Right lobe of liver (tissue), 6 donors: ENCODE data around the gene MOCOS. TPM values are rescaled to one million over a fixed set of nuclear protein-coding genes. Genes with fewer than 3 reads are reported as not detected.

Experiments used
- ATAC-seq, 4 donors: fragments of 200-7000 bp; cut with Tn5 transposase; one replicate each; pipeline ENCODE4 v1.9.1; 2020; ENCODE audit warnings: mild to moderate bottlenecking in 4 of 4, moderate library complexity in 4 of 4
- DNase-seq, 3 donors: peaks; one replicate each; pipeline ENCODE4 v3.0.0-alpha.2; 2020
- H3K27ac ChIP-seq, 3 donors: fragments of 200-600 bp; one replicate each; pipeline ENCODE4 v1.8.0; 2022
- H3K27me3 ChIP-seq, 2 donors: fragments of 200-600 bp; one replicate each; pipeline ENCODE4 v1.8.0; 2022
- H3K36me3 ChIP-seq, 4 donors: fragments of 200-600 bp; sonication (generic) in 1 of 4; one replicate each; pipeline versions ENCODE4 v1.5.1 to v1.8.0; 2017 to 2022; ENCODE audit warnings: control low read depth in 1 of 4
- H3K4me1 ChIP-seq, 4 donors: fragments of 200-600 bp; sonication (generic) in 1 of 4; one replicate each; pipeline versions ENCODE4 v1.5.1 to v1.8.0; 2017 to 2022; ENCODE audit warnings: control low read depth in 1 of 4
- H3K4me3 ChIP-seq, 3 donors: fragments of 200-600 bp; one replicate each; pipeline ENCODE4 v1.8.0; 2022
- H3K9me3 ChIP-seq, 4 donors: fragments of 200-600 bp; sonication (generic) in 1 of 4; one replicate each; pipeline versions ENCODE4 v1.5.1 to v1.8.0; 2017 to 2022; ENCODE audit warnings: control low read depth in 1 of 4
- POLR2A ChIP-seq: fragments of 450-650 bp; IDR thresholded peaks from one replicate; pipeline ENCODE4 v1.6.1; 2017; ENCODE audit warnings: antibody characterized with exemption, mild to moderate bottlenecking
- WGBS: methylation state at CpG from one replicate; pipeline ENCODE4 v1.1.6; 2018; ENCODE audit warnings: low coverage, low lambda C conversion rate; ENCODE audit not compliant: insufficient coverage; ENCODE audit errors: missing lambda C conversion rate; 5-methylcytosine and 5-hydroxymethylcytosine counted together
- intact Hi-C, 2 donors: fragments of 100-400 bp; cut with DNase I; formaldehyde crosslinking; loops; one replicate each; pipeline versions ENCODE4 v1.11.2 to v1.14.1; 2022
- total RNA-seq, 6 experiments: library from RNA; depleted of rRNA in 2 of 6; stranded (reverse); fragments of >200 nt in 2 of 6; fragmentation: NEBNext Ultra II Directional in 3 of 6; extraction: Animal tissue kit (Norgen Biotek cat#: 25700) in 3 of 6; gene quantifications; one replicate each; pipeline versions ENCODE4 v1.1.0 to v1.2.4, GENCODE V29; 2016 to 2023
- TF ChIP-seq, protein P1 (sequence below), 4 donors: fragments of 200-600 bp in 3 of 4; fragments of 450-650 bp in 1 of 4; IDR thresholded peaks; one replicate each; pipeline versions ENCODE4 v1.5.1 to v1.8.0; 2016 to 2022; ENCODE audit warnings: antibody characterized with exemption in 4 of 4, mild to moderate bottlenecking in 2 of 4
- donor health status: DM: no; HTN: yes; CAD: no.
- donor health status: DM: no; HTN: no; CAD: no.
- donor health status: DM: no; HTN: no; CAD: no.
- donor health status: DM: no; HTN: yes; CAD: no.
- donor health status: DM: no; HTN: yes; CAD: no.

MOCOS gene
- total RNA-seq, 6 experiments from 2014 or later: 12.2 to 35.2 (median 25.2) TPM

DNA sequence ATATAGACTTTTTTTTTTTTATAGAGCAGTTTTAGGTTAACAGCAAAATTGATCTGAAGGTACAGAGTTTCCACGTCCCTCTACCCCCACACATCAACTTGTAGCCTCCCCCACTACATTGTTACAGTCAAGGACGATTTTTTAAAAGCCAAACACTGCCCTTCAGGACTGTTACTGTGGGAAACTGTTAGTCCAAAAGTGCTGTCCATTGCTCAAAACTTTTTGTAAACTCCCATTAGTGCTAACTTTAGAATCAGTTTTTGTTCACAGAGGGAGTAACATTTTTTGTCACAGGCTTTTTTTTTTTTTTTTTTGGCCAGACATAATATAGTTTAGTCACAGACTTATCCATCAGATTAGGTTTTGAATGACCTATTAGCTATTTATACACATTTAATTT, 33.5 kb upstream of the MOCOS start:
- H3K4me1 ChIP-seq: peaks cover 0 to 47% (median 3%) of the 10 kb centered on the region in 4 donors
- H3K4me3 ChIP-seq: no peak overlapping the region
- DNase-seq (no peak), ATAC-seq (peak in 2 of 4 donors; percentile 9 to 24)
- TF ChIP-seq, protein P1, sequence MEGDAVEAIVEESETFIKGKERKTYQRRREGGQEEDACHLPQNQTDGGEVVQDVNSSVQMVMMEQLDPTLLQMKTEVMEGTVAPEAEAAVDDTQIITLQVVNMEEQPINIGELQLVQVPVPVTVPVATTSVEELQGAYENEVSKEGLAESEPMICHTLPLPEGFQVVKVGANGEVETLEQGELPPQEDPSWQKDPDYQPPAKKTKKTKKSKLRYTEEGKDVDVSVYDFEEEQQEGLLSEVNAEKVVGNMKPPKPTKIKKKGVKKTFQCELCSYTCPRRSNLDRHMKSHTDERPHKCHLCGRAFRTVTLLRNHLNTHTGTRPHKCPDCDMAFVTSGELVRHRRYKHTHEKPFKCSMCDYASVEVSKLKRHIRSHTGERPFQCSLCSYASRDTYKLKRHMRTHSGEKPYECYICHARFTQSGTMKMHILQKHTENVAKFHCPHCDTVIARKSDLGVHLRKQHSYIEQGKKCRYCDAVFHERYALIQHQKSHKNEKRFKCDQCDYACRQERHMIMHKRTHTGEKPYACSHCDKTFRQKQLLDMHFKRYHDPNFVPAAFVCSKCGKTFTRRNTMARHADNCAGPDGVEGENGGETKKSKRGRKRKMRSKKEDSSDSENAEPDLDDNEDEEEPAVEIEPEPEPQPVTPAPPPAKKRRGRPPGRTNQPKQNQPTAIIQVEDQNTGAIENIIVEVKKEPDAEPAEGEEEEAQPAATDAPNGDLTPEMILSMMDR (IDR thresholded peaks at IDR 0.05): no peak
- TF ChIP-seq POLR2A: no peak
- no peaks in the 10 kb centered on the region for H3K27me3 ChIP-seq
- WGBS: 34% methylated on average over 2 of the region's 2 CpGs
- H3K36me3 ChIP-seq: peaks cover 0 to 20% (median 3%) of the 10 kb centered on the region in 4 donors
- H3K9me3 ChIP-seq: no peaks in the 10 kb centered on the region
- H3K27ac ChIP-seq: peak overlapping the region; percentile 49 to 75 (median 69)
- intact Hi-C loops: no loop called here

DNA sequence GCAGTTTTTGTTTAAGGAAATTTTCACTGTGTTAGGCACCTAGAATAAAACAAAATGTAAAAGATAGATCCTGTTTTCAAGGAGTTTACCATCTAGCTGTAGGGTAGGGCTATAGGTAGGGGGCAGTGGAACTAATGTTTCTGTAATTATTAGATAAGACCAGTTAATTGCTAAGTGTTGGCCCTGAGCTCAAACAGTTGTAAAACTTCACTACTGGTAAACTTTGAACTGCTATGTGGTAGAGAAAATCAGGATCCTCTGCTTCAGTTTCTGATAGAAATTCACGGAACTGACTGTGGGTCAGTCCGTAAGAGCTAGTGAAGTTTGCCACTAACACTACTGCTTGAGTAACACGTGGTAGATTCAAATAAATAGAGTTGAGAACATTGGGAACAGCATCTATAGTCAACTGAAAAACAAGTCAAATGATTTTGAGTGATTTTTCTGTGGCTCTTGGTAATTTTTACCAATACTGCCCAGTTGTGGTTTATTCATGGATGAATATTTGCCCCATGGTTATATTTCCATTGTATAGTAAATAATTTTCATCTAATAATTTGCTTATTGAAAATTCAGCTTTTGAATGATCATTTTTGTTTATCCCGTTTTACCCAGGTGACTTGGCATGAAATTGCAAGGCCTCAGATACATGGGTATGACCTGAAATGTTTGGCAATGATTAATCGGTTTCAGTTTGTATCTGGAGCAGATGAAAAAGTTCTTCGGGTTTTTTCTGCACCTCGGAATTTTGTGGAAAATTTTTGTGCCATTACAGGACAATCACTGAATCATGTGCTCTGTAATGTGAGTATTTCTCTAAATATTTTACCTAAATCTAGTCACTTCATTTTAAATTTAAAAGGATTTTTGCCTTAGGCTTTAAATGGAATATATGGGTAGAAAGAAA, 31.2 kb upstream of the MOCOS start:
- ATAC-seq: peak; percentile 40 to 71 (median 64)
- peaks cover 0 to 23% (median 6%) of the 10 kb centered on the region in 4 donors for H3K36me3 ChIP-seq
- peak overlapping the region; percentile 63 to 86 (median 74) for H3K27ac ChIP-seq

DNA sequence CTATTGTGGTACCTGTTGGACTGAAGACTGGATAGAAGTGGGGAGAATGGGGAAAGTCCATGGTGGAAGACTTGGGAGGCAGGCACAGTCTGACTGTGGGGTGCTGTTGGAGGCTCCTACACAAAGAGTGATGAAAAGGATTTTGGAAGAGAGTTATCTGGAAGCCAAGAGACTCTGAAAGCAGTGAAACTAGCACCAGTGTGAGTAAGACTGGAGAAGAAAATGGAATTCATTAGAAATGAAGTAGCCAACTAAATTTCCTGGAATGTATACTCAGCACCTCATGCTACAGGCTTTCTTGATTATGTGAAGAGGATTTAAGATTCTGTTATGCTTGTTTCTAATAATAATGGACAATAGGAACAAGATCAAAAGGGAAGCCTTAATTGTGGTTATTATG, 29.9 kb upstream of the MOCOS start:
- DNase-seq (no peak), ATAC-seq (peak in 2 of 4 donors; percentile 32 to 34)
- Histone ChIP-seq H3K4me1 (peaks cover 0 to 74% (median 11%) of the 10 kb centered on the region in 4 donors), H3K27ac (peak overlapping the region; percentile 63 to 86 (median 74)), H3K36me3 (peaks cover 0 to 26% (median 8%) of the 10 kb centered on the region in 4 donors), H3K4me3 (peak overlapping the region in 2 of 3 donors; percentile 29 to 46), H3K27me3 (no peaks in the 10 kb centered on the region), H3K9me3 (no peaks in the 10 kb centered on the region)
- no peak for TF ChIP-seq POLR2A
- TF ChIP-seq, protein P1 (IDR thresholded peaks at IDR 0.05): no peak
- intact Hi-C loops: no loop called here

More for the DNA sequence above, 31.2 kb upstream of the MOCOS start:
- DNase-seq: no peak
- H3K9me3 ChIP-seq: no peaks in the 10 kb centered on the region
- H3K4me1 ChIP-seq: peaks cover 0 to 68% (median 7%) of the 10 kb centered on the region in 4 donors
- H3K4me3 ChIP-seq: peak overlapping the region in 2 of 3 donors; percentile 29 to 46
- intact Hi-C loops: no loop called here
- H3K27me3 ChIP-seq: no peaks in the 10 kb centered on the region
- WGBS: 20% methylated on average over 7 of the region's 7 CpGs
- peak; percentile 14 for TF ChIP-seq POLR2A
- TF ChIP-seq, protein P1 (IDR thresholded peaks at IDR 0.05): no peak

DNA sequence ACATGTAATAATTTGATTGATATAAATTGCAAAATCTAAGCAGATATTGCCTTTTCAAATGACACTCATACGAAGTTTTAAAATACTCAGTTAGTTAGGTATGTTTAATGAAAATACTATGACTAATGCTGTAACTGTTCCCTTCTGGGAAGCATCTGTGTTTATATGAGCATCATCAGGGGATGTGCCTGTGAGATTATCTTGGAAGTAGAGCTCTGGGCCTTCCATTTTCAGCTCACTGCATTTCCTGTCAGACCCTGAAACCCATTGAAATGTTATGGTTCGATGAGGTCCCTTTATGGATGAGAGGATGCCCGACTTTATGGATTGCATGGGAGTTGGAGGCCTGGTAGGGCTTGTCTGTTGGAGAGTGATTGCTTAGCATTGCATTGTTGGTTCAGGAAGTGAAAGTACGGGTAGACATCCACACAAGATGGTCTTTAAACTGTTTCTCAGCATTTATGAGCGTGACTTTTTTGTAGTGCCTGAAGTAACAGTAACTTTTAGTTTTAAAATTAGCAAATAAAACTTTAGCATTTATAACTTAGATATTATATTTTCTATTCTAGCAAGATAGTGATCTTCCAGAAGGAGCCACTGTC, 28.9 kb upstream of the MOCOS start:
- intact Hi-C loops: no loop called here
- Histone ChIP-seq H3K9me3 (no peaks in the 10 kb centered on the region), H3K4me1 (peaks cover 0 to 65% (median 11%) of the 10 kb centered on the region in 4 donors), H3K4me3 (no peak overlapping the region), H3K27me3 (no peaks in the 10 kb centered on the region), H3K27ac (peak overlapping the region; percentile 63 to 87 (median 74)), H3K36me3 (peaks cover 0 to 31% (median 8%) of the 10 kb centered on the region in 4 donors)
- DNase-seq: no peak
- WGBS: 60% methylated on average over 5 of the region's 5 CpGs
- ATAC-seq: peak in 1 of 4 donors; percentile 39
- no peak for TF ChIP-seq POLR2A
- TF ChIP-seq, protein P1 (IDR thresholded peaks at IDR 0.05): no peak
